Body of pancreas (tissue), 4 donors: ENCODE results near the gene PEMT.
"Not testable (repeated sequence)": the region's sequence is repeated elsewhere in the genome, so short reads cannot be mapped to it uniquely, and the experiment has no call there.

Experiments
- POLR2A ChIP-seq, 3 donors: fragments of 450-650 bp; IDR thresholded peaks; one replicate each; pipeline ENCODE4 v1.6.1; 2016; ENCODE audit warnings: antibody characterized with exemption in 3 of 3, mild to moderate bottlenecking in 2 of 3
- TF ChIP-seq, protein P1 (sequence below), 7 experiments: fragments of 450-650 bp in 4 of 7; fragments of 200-600 bp in 3 of 7; sonication (generic) in 3 of 7; IDR thresholded peaks; one replicate each; pipeline ENCODE4 v1.5.1; 2016 to 2019; ENCODE audit warnings: antibody characterized with exemption in 7 of 7

DNA sequence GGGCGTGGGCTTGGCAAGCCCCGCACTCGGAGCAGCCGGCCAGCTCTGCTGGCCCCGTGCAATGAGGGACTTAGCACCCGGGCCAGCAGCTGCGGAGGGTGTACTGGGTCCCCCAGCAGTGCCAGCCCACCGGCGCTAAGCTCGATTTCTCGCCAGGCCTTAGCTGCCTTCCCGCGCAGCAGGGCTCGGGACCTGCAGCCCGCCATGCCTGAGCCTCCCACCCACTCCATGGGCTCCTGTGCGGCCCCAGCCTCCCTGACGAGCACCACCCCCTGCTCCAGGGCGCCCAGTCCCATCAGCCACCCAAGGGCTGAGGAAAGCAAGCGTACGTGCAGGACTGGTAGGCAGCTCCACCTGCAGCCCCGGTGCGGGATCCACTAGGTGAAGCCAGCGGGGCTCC lies 105.1 kb downstream of the PEMT start:
- not testable (repeated sequence) for TF ChIP-seq POLR2A (IDR thresholded peaks at IDR 0.05)
- TF ChIP-seq, protein P1, sequence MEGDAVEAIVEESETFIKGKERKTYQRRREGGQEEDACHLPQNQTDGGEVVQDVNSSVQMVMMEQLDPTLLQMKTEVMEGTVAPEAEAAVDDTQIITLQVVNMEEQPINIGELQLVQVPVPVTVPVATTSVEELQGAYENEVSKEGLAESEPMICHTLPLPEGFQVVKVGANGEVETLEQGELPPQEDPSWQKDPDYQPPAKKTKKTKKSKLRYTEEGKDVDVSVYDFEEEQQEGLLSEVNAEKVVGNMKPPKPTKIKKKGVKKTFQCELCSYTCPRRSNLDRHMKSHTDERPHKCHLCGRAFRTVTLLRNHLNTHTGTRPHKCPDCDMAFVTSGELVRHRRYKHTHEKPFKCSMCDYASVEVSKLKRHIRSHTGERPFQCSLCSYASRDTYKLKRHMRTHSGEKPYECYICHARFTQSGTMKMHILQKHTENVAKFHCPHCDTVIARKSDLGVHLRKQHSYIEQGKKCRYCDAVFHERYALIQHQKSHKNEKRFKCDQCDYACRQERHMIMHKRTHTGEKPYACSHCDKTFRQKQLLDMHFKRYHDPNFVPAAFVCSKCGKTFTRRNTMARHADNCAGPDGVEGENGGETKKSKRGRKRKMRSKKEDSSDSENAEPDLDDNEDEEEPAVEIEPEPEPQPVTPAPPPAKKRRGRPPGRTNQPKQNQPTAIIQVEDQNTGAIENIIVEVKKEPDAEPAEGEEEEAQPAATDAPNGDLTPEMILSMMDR (IDR thresholded peaks at IDR 0.05) = not testable (repeated sequence)
